Measurements from ENCODE around the gene CLCN3. TPM values are rescaled to one million over a fixed set of nuclear protein-coding genes. Genes with fewer than 3 reads are reported as not detected.

The CLCN3 gene
- total RNA-seq, 1 experiment from 2014 or later: 38.3 TPM

DNA sequence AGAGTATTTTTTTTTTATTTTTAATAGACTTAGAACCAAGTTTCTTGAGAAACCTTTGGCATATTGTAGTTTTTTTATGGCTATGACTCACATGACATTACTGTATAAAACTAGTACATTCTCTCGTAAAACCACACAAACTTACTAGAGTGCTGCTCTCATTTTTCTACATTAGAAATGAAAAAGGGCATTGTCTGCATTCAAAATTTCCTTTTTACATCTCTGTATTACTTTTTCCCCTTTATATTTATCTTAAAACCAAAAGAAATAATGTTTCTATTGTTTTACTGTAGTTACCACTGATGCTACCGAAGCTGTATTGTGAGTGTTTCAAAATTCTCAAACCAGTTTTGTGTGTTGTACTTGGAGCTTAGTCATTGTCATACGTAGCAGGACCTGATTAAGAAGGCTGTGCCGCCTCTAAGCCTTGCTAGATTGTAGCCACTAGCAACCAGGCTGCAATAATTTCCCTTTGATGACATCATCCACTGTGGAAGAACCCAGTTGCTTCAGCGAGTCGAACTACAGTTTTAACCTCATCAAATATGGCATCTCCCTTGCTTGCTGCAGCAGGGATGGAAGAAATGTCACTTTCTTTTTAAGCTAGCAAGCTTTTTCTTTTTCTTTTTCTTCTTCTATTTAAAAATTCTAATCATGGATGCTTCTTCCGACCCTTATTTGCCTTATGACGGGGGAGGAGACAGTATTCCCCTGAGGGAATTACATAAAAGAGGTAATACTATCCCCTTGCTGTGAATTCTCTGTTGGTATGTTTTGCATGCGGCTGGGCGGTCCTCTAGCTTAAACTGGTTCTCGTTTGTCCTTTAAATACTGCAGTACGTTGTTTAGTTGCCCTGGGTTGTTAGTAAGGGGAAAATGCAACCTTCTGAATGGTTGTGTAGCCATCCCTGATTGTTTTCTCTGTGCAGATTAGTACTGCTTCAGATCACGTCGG, 39.6 kb downstream of the CLCN3 start:
- H3K27ac ChIP-seq (ENCODE audit: low read length): peak overlapping the region; percentile 89
- peak overlapping the region; percentile 56 to 63 for H3K4me3 ChIP-seq (ENCODE audit: low read depth in 2 of 2, low read length in 2 of 2)
- ATAC-seq (peak; percentile 97), DNase-seq (ENCODE audit: low read depth, low spot score) (peak; percentile 91)
- in situ Hi-C loops (cut with HindIII; ENCODE audit: low pct_unique_long_range_greater_than_20kb, low sequenced_read_pairs) (no loop called here), intact Hi-C loops (cut with micrococcal nuclease; ENCODE audit: unreplicated experiment) (no loop called here)
- TF ChIP-seq REST (IDR thresholded peaks at IDR 0.05; ENCODE audit: insufficient read depth in 1 of 2, low read depth in 2 of 2, low read length in 1 of 2) (no peak), POLR2AphosphoS5 (IDR thresholded peaks at IDR 0.05; ENCODE audit: low read depth, low read length) (no peak), TCF7L2 (IDR thresholded peaks at IDR 0.05; ENCODE audit: low read depth, low read length) (peak; percentile 78)
- no peaks in the 10 kb centered on the region for H3K36me3 ChIP-seq (ENCODE audit: control insufficient read depth, insufficient read depth, low read length)
- H3K4me1 ChIP-seq (ENCODE audit: control insufficient read depth, insufficient read depth, low read length): peaks cover 14% of the 10 kb centered on the region
- no peaks in the 10 kb centered on the region for H3K9me3 ChIP-seq (ENCODE audit: control insufficient read depth, insufficient read depth, low read depth, low read length)
- no peaks in the 10 kb centered on the region for H3K27me3 ChIP-seq (ENCODE audit: control insufficient read depth, insufficient read depth, low read length)
- ChIA-PET CTCF (no interaction called here), POLR2A (no interaction called here)
- no TSS peak for BruUV-seq (replicated peaks)

DNA sequence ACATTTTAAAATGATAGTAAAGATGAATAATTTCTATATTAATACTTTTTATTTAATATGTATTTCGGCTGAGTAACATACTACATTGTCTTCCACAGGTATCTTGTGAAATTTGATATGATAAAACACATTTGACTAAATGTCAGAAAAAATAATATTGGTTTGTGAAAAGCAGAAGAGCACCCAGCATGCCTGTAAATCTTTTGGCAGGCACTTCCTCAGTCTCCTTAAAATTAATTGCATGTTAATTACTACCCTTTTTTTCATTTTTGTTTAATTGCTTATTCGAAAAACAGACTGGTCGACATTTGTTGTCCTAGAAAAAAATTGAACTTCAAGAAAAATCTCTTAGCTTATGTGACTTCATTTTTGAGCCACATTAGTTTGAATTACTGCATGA, 40.6 kb downstream of the CLCN3 start:
- ChIA-PET POLR2A (no interaction called here), CTCF (no interaction called here)
- Histone ChIP-seq H3K36me3 (ENCODE audit: control insufficient read depth, insufficient read depth, low read length) (no peaks in the 10 kb centered on the region), H3K9me3 (ENCODE audit: control insufficient read depth, insufficient read depth, low read depth, low read length) (no peaks in the 10 kb centered on the region), H3K4me3 (ENCODE audit: low read depth in 2 of 2, low read length in 2 of 2) (peak overlapping the region; percentile 56 to 63), H3K27me3 (ENCODE audit: control insufficient read depth, insufficient read depth, low read length) (no peaks in the 10 kb centered on the region), H3K27ac (ENCODE audit: low read length) (peak overlapping the region; percentile 89), H3K4me1 (ENCODE audit: control insufficient read depth, insufficient read depth, low read length) (peaks cover 14% of the 10 kb centered on the region)
- no peak for TF ChIP-seq REST (IDR thresholded peaks at IDR 0.05; ENCODE audit: insufficient read depth in 1 of 2, low read depth in 2 of 2, low read length in 1 of 2)
- no peak for TF ChIP-seq POLR2AphosphoS5 (IDR thresholded peaks at IDR 0.05; ENCODE audit: low read depth, low read length)
- no peak for TF ChIP-seq CTCF (IDR thresholded peaks at IDR 0.05)
- no peak for TF ChIP-seq SIN3A (IDR thresholded peaks at IDR 0.05; ENCODE audit: borderline replicate concordance, insufficient read depth, low read depth, low read length)
- TF ChIP-seq TCF7L2 (IDR thresholded peaks at IDR 0.05; ENCODE audit: low read depth, low read length): no peak
- DNase-seq (ENCODE audit: low read depth, low spot score) (no peak), ATAC-seq (no peak)
- BruUV-seq (replicated peaks): no TSS peak
- intact Hi-C loops (cut with micrococcal nuclease; ENCODE audit: unreplicated experiment): no loop called here
- in situ Hi-C loops (cut with HindIII; ENCODE audit: low pct_unique_long_range_greater_than_20kb, low sequenced_read_pairs): no loop called here

Data from Panc1 (cell line).